Transverse colon (tissue), 4 donors: Measurements from ENCODE around the gene PAN3. TPM values are rescaled to one million over a fixed set of nuclear protein-coding genes. Genes with fewer than 3 reads are reported as not detected.

Experiments
- DNase-seq: peaks from one replicate; pipeline ENCODE4 v3.0.0-alpha.2; 2019
- H3K27ac ChIP-seq, 4 donors: fragments of 200-600 bp; sonication (generic); 2 replicates each; pipeline ENCODE4 v1.5.1; 2016 to 2018; ENCODE audit warnings: inconsistent platforms in 4 of 4
- H3K27me3 ChIP-seq: fragments of 200-600 bp; sonication (generic); 2 replicates; pipeline ENCODE4 v1.5.1; 2017; ENCODE audit warnings: inconsistent platforms
- H3K36me3 ChIP-seq, 4 donors: fragments of 200-600 bp; sonication (generic); 2 replicates each; pipeline ENCODE4 v1.5.1; 2017 to 2019; ENCODE audit warnings: inconsistent platforms in 4 of 4
- H3K4me1 ChIP-seq, 4 donors: fragments of 200-600 bp; sonication (generic); 2 replicates each; pipeline ENCODE4 v1.5.1; 2017 to 2020; ENCODE audit warnings: inconsistent platforms in 4 of 4
- H3K4me3 ChIP-seq, 4 donors: fragments of 200-600 bp; sonication (generic); 1 replicate in 1 of 4; 2 replicates in 3 of 4; pipeline versions ENCODE4 v1.5.1 to v1.6.1; 2017 to 2019; ENCODE audit warnings: inconsistent platforms in 4 of 4
- H3K9me3 ChIP-seq, 2 donors: fragments of 200-600 bp; sonication (generic); 2 replicates each; pipeline ENCODE4 v1.5.1; 2017 to 2019; ENCODE audit warnings: inconsistent platforms in 2 of 2
- CTCF ChIP-seq, 5 experiments: fragments of 200-600 bp in 3 of 5; fragments of 450-650 bp in 2 of 5; sonication (generic) in 3 of 5; IDR thresholded peaks; 1 replicate in 2 of 5; 2 replicates in 3 of 5; pipeline ENCODE4 v1.5.1; 2016 to 2017; ENCODE audit warnings: antibody characterized with exemption in 5 of 5, inconsistent platforms in 3 of 5, mild to moderate bottlenecking in 2 of 5, moderate library complexity in 1 of 5
- EP300 ChIP-seq: sonication (generic); formaldehyde crosslinking; IDR thresholded peaks from one replicate; pipeline ENCODE4 v1.6.1; 2017; ENCODE audit warnings: antibody characterized with exemption, low read depth
- POLR2A ChIP-seq: fragments of 450-650 bp; IDR thresholded peaks from one replicate; pipeline ENCODE4 v1.6.1; 2016; ENCODE audit warnings: antibody characterized with exemption, mild to moderate bottlenecking, moderate library complexity
- POLR2AphosphoS5 ChIP-seq, 3 donors: sonication (generic); formaldehyde crosslinking; IDR thresholded peaks; one replicate each; pipeline ENCODE4 v1.6.1; 2016; ENCODE audit warnings: antibody characterized with exemption in 3 of 3
- WGBS, 2 donors: methylation state at CpG; one replicate each; pipeline ENCODE4 v1.1.5; 2018; ENCODE audit warnings: low coverage in 1 of 2; 5-methylcytosine and 5-hydroxymethylcytosine counted together
- in situ Hi-C, 4 donors: fragments of 200-750 bp; cut with MboI; loops; one replicate each; pipeline versions ENCODE4 v1.15.0 to v1.15.1; 2017; ENCODE audit warnings: low sequenced_read_pairs in 3 of 4, low pct_ligation_motif_present in 1 of 4, low pct_unique_long_range_greater_than_20kb in 1 of 4
- intact Hi-C: fragments of 100-400 bp; cut with DNase I; formaldehyde crosslinking; loops from one replicate; pipeline ENCODE4 v1.15.1; 2023; ENCODE audit warnings: low total_unique reads
- total RNA-seq, 4 donors: library from RNA; depleted of rRNA; stranded (reverse); fragments of >200 nt; gene quantifications; one replicate each; pipeline ENCODE4 v1.1.0, GENCODE V29; 2016

Gene PAN3
- total RNA-seq, 4 donors from 2014 or later, result 28.3 to 107 (median 46.6) TPM

DNA sequence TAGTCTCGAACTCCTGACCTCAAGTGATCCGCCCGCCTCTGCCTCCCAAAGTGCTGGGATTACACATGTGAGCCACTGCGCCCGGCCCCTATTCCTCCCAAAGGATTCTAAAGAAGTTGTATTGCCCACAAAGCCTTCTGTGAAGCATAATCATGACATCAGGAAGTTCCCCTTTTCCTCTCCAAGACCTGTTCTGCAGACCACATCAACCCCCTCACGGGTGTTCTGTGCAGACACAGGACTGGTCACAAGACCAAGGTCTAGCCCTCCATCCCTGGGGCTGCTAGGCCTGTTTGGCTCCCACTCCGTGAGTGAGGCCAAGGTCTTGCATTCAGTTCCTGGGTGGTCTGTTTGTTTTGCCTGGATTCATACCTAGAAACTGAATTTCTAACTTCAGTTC lies 178.5 kb downstream of the PAN3 start:
- no peak for DNase-seq
- intact Hi-C loops (no loop called here), in situ Hi-C loops (loop anchor here in 1 of 4 donors (25.0 kb wide), 1 partner anchor 470 kb away; no protein-coding TSS in a partner anchor)
- no peak overlapping the region for H3K4me3 ChIP-seq
- H3K9me3 ChIP-seq, result no peaks in the 10 kb centered on the region
- H3K36me3 ChIP-seq, result no peaks in the 10 kb centered on the region
- no peak for TF ChIP-seq EP300
- no peak for TF ChIP-seq POLR2A
- H3K27ac ChIP-seq, result no peak overlapping the region
- no peaks in the 10 kb centered on the region for H3K27me3 ChIP-seq
- 70 to 95% methylated on average over 2 to 7 of the region's 7 CpGs for WGBS, 2 donors
- no peaks in the 10 kb centered on the region for H3K4me1 ChIP-seq

- Histone ChIP-seq H3K36me3 (no peaks in the 10 kb centered on the region), H3K4me3 (no peak overlapping the region), H3K4me1 (no peaks in the 10 kb centered on the region), H3K27me3 (no peaks in the 10 kb centered on the region), H3K9me3 (no peaks in the 10 kb centered on the region), H3K27ac (no peak overlapping the region)
- 81% methylated on average over 7 of the region's 7 CpGs; no CpG with 5 or more reads in 1 of the 2 donors for WGBS, 2 donors
- in situ Hi-C loops, result loop anchor here in 1 of 4 donors (25.0 kb wide), 1 partner anchor 469 kb away; no protein-coding TSS in a partner anchor
- no peak for DNase-seq
- TF ChIP-seq CTCF (IDR thresholded peaks at IDR 0.05) (no peak), POLR2A (no peak), EP300 (no peak), POLR2AphosphoS5 (IDR thresholded peaks at IDR 0.05) (no peak)
- intact Hi-C loops, result no loop called here
Observed at GRCh38 chr13:28318496-28318895, 180.2 kb downstream of the PAN3 start.

- intact Hi-C loops, result no loop called here
- in situ Hi-C loops, result loop anchor here in 1 of 4 donors (25.0 kb wide), 1 partner anchor 468 kb away; no protein-coding TSS in a partner anchor
- TF ChIP-seq EP300 (no peak), POLR2AphosphoS5 (IDR thresholded peaks at IDR 0.05) (no peak), POLR2A (no peak), CTCF (IDR thresholded peaks at IDR 0.05) (no peak)
- Histone ChIP-seq H3K4me1 (no peaks in the 10 kb centered on the region), H3K9me3 (no peaks in the 10 kb centered on the region), H3K36me3 (no peaks in the 10 kb centered on the region), H3K27ac (no peak overlapping the region), H3K4me3 (no peak overlapping the region), H3K27me3 (no peaks in the 10 kb centered on the region)
- 86 to 100% methylated on average over 1 to 5 of the region's 5 CpGs for WGBS, 2 donors
- no peak for DNase-seq
Observed at GRCh38 chr13:28319528-28319927, 181.2 kb downstream of the PAN3 start.

DNA sequence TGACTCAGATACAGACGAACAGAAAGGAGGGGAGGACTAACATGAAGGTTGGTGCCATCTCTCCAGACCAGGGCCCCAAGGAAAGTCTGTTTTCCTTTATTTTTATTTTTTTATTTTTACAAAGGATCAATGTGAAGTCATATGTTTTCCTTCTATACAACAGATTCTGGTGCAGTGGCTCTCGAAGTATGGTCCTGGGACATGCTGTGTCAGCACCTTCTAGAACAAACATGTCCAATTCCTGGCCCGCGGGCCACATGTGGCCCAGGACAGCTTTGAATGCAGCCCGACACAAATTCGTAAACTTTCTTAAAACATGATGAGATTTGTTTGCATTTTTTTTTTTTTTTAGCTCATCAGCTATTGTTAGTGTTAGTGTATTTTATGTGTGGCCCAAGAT lies 181.9 kb downstream of the PAN3 start:
- no peaks in the 10 kb centered on the region for H3K4me1 ChIP-seq
- no peak for DNase-seq
- no peak overlapping the region for H3K4me3 ChIP-seq
- H3K27me3 ChIP-seq, result no peaks in the 10 kb centered on the region
- H3K27ac ChIP-seq, result no peak overlapping the region
- intact Hi-C loops (loop anchor here (10.0 kb wide), 1 partner anchor 315 kb away; no protein-coding TSS in a partner anchor), in situ Hi-C loops (loop anchor here (5.0 to 25.0 kb wide), 4 partner anchors 315 to 475 kb away; no protein-coding TSS in a partner anchor)
- H3K9me3 ChIP-seq, result no peaks in the 10 kb centered on the region
- TF ChIP-seq CTCF (IDR thresholded peaks at IDR 0.05) (no peak), POLR2A (no peak), POLR2AphosphoS5 (IDR thresholded peaks at IDR 0.05) (no peak), EP300 (no peak)
- no peaks in the 10 kb centered on the region for H3K36me3 ChIP-seq
- 62 to 90% methylated on average over 6 of the region's 6 CpGs for WGBS, 2 donors
